Inflammatory macrophage treated with lipopolysaccharide for 1 hour (primary cell): Measurements from ENCODE around the gene SAP30L.
A peak's percentile ranks its signal among the peaks of the same experiment; 100 is the strongest.

ENCODE experiments used
- DNase-seq, 2 donors: peaks; one replicate each; pipeline ENCODE4 v3.0.0-alpha.2; 2020 to 2022

The SAP30L gene

DNA sequence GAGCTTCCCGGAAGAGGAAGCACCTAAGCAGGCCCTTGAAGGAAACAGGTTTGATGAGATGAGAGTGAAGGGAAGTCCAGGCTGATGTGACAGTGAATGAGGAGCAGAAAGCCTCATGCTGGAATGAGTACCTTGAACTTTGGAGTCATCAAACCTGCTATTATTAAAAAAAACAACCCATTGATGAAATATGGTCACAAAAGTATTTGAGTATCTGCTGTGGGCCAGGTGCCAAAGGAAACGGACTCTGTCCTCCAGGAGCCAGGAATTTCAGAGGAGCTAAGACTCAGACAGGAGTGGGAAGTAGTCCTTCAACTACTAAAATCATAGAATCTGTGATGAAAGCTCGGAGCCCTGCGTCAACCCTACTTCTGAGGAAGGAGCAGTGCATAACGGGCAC lies 20.4 kb downstream of the SAP30L start:
- DNase-seq, result no peak

GRCh38 chr5:154466671-154467070 lies 20.9 kb downstream of the SAP30L start:
- no peak for DNase-seq

- DNase-seq, result peak; percentile 36 to 80
These were observed 22.0 kb downstream of the SAP30L start for GRCh38 chr5:154467655-154468354.

- no peak for DNase-seq
These were observed 24.3 kb downstream of the SAP30L start for GRCh38 chr5:154470137-154470536.

DNA sequence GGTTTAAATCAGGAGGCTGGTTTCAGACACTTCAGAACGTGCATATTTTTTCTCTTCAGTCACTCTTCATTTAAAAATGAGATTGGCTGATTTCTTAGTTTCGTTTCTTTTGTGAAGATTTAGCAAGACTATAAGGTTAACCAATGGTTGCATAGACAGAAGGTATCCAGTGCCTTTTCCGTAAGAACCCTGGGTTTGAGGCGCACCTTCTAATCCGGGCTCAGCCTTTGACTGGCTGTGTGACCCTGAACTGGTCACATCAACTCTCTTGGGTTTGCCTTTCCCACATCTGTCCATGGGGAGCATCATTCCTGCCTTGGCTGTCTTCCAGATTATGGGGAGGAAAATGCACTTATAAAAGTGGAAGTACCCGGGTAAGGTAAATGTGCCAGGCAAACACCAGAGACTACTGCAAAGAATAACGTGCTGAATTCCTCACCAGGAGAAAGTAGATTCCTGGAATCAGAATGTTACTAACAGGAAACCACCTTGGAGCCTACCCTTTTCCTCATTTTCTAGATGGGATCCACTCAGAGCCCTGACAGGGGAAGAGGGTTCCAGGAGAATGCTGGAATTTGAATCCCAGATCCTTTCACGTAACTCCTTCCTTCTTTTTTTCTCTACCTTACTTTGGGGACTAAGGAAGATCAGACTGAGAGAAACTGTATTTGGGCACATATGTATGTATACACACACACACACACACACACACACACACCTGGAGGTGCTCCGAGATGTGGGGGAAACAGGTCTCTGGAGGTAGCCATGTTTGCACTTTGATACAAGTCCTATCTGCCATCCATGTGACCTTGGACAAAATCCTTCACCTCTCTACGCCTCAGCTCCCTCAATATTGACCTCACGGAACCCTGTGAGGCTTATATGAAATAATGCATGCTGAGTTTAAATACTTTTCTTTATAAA lies 25.4 kb downstream of the SAP30L start:
- DNase-seq, result no peak

GRCh38 chr5:154472871-154473580 lies 27.2 kb downstream of the SAP30L start:
- no peak for DNase-seq

DNA sequence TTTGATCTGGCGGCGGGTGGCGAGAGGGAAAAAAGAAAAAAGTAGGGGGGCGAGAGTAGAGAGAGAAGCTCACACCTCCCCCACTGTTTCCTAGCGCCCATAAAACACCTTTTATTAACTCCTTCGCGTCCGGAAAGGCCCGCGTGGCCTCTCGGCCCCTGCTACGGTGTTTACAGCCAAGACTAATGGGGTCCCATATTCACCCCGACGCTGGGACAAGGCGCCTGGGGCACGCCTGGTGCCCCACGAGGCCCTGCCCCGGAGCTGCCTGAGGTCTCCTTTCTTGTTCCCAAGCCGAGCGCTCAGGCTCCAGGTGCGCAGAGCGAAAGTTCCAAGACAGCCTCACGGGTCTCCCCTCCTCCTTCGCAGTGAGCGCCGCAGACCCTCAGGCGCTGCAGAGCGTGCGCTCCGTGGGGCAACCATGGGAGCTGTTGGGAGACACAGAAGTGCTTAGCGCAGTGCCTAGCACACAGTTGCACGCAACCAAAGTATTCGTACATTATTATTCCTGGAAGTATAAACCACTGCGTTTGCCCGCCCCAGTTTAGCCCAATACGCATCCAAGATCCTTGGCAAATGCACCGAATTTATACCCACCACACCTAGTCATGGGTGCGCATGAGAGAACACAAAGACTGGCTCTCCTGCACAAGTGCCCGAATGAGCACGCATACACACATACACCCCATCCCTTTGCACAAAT lies 27.9 kb downstream of the SAP30L start:
- DNase-seq, result no peak

GRCh38 chr5:154474396-154475334 lies 28.9 kb downstream of the SAP30L start:
- DNase-seq, result no peak

DNA sequence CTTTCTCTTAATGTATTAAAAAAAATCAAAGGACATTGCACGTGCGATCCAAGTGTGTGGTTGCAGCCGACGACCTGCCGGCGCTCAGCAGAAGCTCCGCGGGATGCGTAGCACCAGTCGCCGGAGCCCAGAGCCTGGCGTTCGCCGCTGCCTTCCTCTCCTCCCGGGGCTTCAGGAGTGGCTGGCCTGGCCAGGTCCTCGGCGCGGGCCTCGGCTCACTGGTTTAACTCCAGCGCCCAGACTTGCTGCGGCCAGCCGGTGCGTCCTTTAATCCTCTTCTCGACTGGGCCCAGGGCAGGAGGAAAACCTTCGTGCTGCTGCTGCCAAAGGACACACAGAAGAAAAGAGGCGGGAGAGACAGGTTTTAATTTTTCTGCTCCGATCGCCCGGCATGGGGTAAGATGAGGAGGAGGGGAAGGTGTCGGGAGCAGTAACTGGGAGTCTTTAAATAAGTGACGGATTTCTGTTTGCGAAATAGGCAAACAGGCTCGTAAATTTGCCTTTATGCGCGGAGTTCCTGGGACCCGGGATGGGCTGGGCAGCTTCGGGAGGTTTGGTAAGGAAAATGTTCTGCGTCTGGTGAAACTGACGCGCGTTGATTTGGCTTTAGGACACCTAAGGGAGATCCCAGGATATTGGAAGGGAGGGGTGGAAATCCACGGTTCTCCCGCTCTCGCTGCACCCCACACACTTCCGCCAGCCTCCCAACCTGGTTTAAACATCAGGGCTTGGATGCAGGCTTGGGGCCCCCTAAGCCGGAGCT lies 30.0 kb downstream of the SAP30L start:
- no peak for DNase-seq

- DNase-seq, result no peak
These were observed 30.8 kb downstream of the SAP30L start for GRCh38 chr5:154476354-154477205.

- DNase-seq, result peak; percentile 46 to 78
These were observed 31.8 kb downstream of the SAP30L start for GRCh38 chr5:154477382-154478223.

DNA sequence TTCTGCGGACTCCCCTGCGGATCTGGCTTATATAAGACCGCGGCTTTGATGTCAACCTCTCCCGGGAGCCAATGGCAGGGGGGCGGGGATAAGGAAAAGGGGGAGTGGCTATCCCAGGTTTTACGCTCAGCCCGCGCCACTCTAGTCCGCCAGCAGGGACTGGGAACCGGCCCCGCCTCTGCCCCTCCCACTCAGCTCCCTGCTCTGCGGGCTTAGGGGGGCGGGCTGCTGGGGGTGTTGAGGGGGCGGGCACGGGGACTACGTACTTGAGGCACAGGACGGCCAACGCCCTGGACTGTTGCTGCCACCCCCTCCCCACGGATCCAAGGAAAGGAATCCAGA lies 32.4 kb downstream of the SAP30L start, which contains the start of gene HAND1:
TSS of gene HAND1 (minus strand) at position 4 of the 342 bp plus-strand sequence. CDS start 219 bp downstream, outside the sequence.
- no peak for DNase-seq

DNA sequence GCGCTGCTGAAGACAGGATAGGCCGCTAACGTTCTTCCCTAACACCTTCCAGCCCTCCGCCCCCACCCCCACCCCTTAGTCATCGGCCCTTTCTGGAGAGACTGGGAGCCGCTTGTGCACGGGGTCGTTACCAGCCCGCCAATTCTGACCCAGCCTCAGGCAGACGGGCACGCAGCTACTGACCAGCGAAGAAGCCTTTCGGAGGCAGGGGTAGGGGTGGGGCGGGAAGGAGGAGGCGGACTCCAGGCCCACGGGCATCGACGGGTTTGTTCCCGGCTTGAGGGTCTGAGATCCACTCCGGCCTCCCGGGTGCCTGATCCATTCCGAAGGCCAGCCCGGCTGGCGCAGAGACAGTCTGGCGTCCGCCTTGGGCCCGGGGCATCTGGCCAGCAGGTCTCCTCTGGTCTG lies 33.0 kb downstream of the SAP30L start:
- DNase-seq, result no peak

DNA sequence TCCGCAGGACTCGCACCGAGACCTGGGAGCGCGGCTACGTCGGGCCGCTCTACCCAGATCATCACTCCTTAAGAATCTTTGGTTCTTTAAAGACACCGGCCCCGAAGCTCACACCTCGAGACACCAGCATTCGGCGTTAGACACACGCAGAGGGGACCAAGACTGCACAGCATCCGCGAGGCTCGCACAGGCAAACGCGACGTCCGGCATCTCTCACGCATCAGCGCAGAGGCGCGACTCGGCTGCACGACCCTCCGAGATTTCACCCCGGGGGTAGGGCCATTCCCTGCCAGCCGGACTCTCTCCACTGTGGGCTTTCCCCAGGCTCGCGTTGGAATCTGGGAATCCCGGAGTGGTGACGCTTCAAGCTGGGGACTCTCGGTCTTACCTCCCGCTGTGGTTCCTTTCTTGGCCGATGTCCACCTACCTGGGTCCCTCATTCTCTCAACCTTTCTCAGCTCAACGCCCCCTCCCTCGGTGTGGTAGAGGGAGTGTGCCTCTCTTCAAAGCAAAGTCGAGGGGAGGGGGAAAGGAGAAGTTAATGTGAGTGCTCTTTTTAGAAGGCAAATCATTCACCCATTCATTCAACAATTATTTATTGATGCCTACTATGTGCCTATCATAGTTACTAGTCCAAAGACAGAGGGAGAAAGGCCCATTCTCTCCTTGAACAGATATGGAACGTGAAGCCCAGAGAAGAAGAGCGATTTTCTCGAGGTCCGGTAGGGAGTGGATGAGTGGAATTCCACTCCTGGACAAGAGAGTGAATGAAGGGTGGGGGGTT lies 33.6 kb downstream of the SAP30L start:
- DNase-seq, result no peak

DNA sequence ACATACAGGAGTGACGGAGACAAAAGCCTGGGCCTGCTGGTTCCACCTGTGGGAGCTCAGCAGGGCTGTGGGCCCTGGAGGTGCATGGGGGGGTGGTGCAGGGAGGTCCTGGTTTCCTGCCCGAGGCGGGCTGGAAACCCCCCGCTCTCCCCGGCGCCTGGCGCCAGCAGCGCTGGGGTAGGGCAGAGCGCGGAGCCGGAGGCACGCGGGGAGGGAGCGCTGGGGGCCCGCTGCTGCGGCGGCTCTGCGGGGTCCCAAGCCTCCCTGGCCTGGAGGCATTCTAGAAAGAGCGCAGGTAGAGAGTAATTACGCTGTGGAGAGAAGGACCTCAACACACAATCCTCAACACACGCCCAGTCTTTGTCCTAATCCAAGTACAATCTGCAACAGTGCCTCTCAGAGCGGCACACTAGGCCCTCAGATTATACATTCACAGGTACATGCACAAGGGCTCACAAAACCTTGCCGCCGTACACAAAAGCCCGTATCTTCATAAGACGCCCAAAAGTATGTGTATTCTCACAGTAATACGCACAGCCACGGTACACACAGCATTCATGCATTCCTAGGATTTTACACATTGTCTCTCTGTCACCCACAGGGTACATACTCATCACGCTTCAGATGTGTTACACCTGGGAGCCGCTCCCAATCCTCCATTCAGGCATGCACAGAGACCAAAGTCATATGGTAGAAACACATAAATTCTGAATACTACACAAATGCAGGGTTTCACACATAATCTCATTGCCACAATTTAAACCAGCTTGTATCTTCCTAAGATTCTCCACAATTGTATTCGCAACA lies 34.4 kb downstream of the SAP30L start:
- DNase-seq, result no peak

DNA sequence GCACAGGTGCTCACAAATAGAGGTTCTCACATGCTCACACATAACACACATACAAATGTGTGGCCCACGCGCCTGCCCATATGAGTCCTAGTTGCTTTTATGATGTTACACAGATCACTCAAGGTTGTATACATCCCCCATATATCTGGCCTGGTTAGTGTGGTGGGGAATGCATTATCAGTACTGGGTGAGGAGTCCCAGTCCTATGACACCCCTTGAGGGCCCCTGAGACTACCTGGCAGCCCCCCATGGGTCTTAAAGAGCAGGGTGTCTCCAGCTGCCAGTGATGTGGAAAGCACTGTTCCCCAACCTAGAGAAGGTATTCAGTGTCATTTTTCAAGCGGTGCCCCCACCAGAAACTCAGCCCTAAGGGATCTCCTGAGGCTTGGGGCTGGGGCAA lies 35.0 kb downstream of the SAP30L start:
- no peak for DNase-seq
